HepG2 (cell line): ENCODE data around the gene F12. TPM values are rescaled to one million over a fixed set of nuclear protein-coding genes. Genes with fewer than 3 reads are reported as not detected.
A peak's percentile ranks its signal among the peaks of the same experiment; 100 is the strongest.

ENCODE experiments used
- AHDC1 ChIP-seq: sonication (generic); formaldehyde crosslinking; IDR thresholded peaks from 2 replicates; pipeline ENCODE4 v1.5.1; 2020; ENCODE audit warnings: mild to moderate bottlenecking, missing genetic modification reagents, borderline replicate concordance
- ATF7 ChIP-seq, 2 experiments: fragments of 450-650 bp in 1 of 2; sonication (generic) in 1 of 2; formaldehyde crosslinking in 1 of 2; IDR thresholded peaks; 2 replicates each; pipeline versions ENCODE4 v1.4.0 to v1.6.1; 2016 to 2020; ENCODE audit warnings: antibody characterized with exemption in 1 of 2, mild to moderate bottlenecking in 1 of 2, missing genetic modification reagents in 1 of 2
- CSRNP2 ChIP-seq: sonication (generic); formaldehyde crosslinking; conservative IDR thresholded peaks from 2 replicates; pipeline ENCODE4 v1.8.0; 2022; ENCODE audit warnings: low read depth, missing genetic modification reagents
- HNF1B ChIP-seq: sonication (generic); formaldehyde crosslinking; IDR thresholded peaks from 2 replicates; pipeline ENCODE4 v1.5.1; 2020; ENCODE audit warnings: mild to moderate bottlenecking, moderate library complexity, missing genetic modification reagents
- IKZF1 ChIP-seq: fragments of 450-650 bp; IDR thresholded peaks from 2 replicates; pipeline ENCODE4 v1.7.1; 2016
- KLF13 ChIP-seq: sonication (generic); formaldehyde crosslinking; IDR thresholded peaks from 2 replicates; pipeline ENCODE4 v1.4.0; 2020; ENCODE audit warnings: mild to moderate bottlenecking, missing genetic modification reagents
- NRL ChIP-seq: sonication (generic); formaldehyde crosslinking; IDR thresholded peaks from 2 replicates; pipeline ENCODE4 v1.5.0; 2020; ENCODE audit warnings: missing genetic modification reagents, mild to moderate bottlenecking, moderate library complexity, borderline replicate concordance
- SRSF4 ChIP-seq: fragments of 200-400 bp; formaldehyde crosslinking; IDR thresholded peaks from one replicate; pipeline ENCODE4 v1.6.1; 2018; ENCODE audit warnings: mild to moderate bottlenecking, low read depth, low read length, moderate library complexity; ENCODE audit not compliant: poor library complexity, severe bottlenecking
- STAG1 ChIP-seq: sonication (generic); formaldehyde crosslinking; IDR thresholded peaks from 2 replicates; pipeline ENCODE4 v1.4.0; 2020; ENCODE audit warnings: missing genetic modification reagents
- SUZ12 ChIP-seq: fragments of 150-350 bp; IDR thresholded peaks from 2 replicates; pipeline ENCODE4 v1.6.1; 2014; ENCODE audit warnings: low read depth, low read length
- U2AF1 ChIP-seq: fragments of 200-400 bp; formaldehyde crosslinking; optimal IDR thresholded peaks from 2 replicates; pipeline ENCODE3; 2017; ENCODE audit warnings: mild to moderate bottlenecking, low read depth, low read length
- UBTF ChIP-seq: sonication (generic); formaldehyde crosslinking; IDR thresholded peaks from 2 replicates; pipeline ENCODE4 v1.4.0; 2020; ENCODE audit warnings: mild to moderate bottlenecking, missing genetic modification reagents
- ZNF362 ChIP-seq: sonication (generic); formaldehyde crosslinking; IDR thresholded peaks from 2 replicates; pipeline ENCODE4 v1.4.0; 2020; ENCODE audit warnings: missing genetic modification reagents, mild to moderate bottlenecking, borderline replicate concordance
- ZNF451 ChIP-seq: sonication (generic); formaldehyde crosslinking; IDR thresholded peaks from 2 replicates; pipeline ENCODE4 v1.5.0; 2020; ENCODE audit warnings: mild to moderate bottlenecking, missing genetic modification reagents
- ZNF850 ChIP-seq: sonication (generic); formaldehyde crosslinking; conservative IDR thresholded peaks from 2 replicates; pipeline ENCODE4 v1.9.0; 2021; ENCODE audit warnings: mild to moderate bottlenecking, missing genetic modification reagents
- polyA plus RNA-seq, 8 experiments: library from polyadenylated mRNA; depleted of rRNA in 3 of 8; stranded (reverse) in 7 of 8; unstranded in 1 of 8; fragments of >200 nt; fragmentation: Illumina TruSeq in 4 of 8; extraction: Trizol in 4 of 8; gene quantifications; 2 replicates each; pipeline versions ENCODE4 v1.2.1 to v1.2.3, GENCODE V29; 2011 to 2016; ENCODE audit warnings: low read depth in 4 of 8, missing spikeins in 1 of 8, mixed read lengths in 1 of 8; ENCODE audit not compliant: insufficient read depth in 1 of 8
- total RNA-seq, 5 experiments: library from RNA; depleted of rRNA; stranded (reverse); fragments of >200 nt; fragmentation: Illumina TruSeq; extraction: Trizol; gene quantifications; 2 replicates each; pipeline ENCODE4 v1.2.3, GENCODE V29; 2016; ENCODE audit warnings: low read depth in 1 of 5

Gene F12
- total and polyA plus RNA-seq, 2 of the 13 experiments (the other 11 are each of a cell fraction or from before 2014, with no cell fraction given) = 2.5 to 3.0 TPM

GRCh38 chr5:177447611-177448243, 38.4 kb upstream of the F12 start (continued):
- TF ChIP-seq KLF13 (no peak), CSRNP2 (CRISPR knock-in tag) (no peak), SRSF4 (no peak), NRL (CRISPR knock-in tag) (peak; percentile 71), SUZ12 (no peak), U2AF1 (no peak), ATF7 (IDR thresholded peaks at IDR 0.05) (no peak), ATF7 (CRISPR knock-in tag; IDR thresholded peaks at IDR 0.05) (0 out of 2 replicates have a peak, but pooled peaks have one; percentile 58), HNF1B (CRISPR knock-in tag) (peak; percentile 27; the same call in 1 of the 2 replicates), ZNF451 (no peak), AHDC1 (CRISPR knock-in tag) (no peak), ZNF362 (CRISPR knock-in tag) (peak; percentile 48; the same call in 1 of the 2 replicates), IKZF1 (no peak), UBTF (CRISPR knock-in tag) (peak; percentile 71), STAG1 (no peak), ZNF850 (CRISPR knock-in tag) (no peak)
